PC-3 (cell line): ENCODE results near the gene TOMM7.

Experiments used
- EZH2 ChIP-seq: fragments of 300-600 bp; sonication (generic); IDR thresholded peaks from one replicate; pipeline ENCODE4 v1.6.1; 2017; ENCODE audit warnings: antibody characterized with exemption, mild to moderate bottlenecking, low read length; ENCODE audit not compliant: unreplicated experiment
- TF ChIP-seq, protein P1 (sequence below): fragments of 300-600 bp; sonication (generic); conservative IDR thresholded peaks from 2 replicates; pipeline ENCODE4 v1.5.1; 2017; ENCODE audit warnings: antibody characterized with exemption, low read depth, mild to moderate bottlenecking, low read length

DNA sequence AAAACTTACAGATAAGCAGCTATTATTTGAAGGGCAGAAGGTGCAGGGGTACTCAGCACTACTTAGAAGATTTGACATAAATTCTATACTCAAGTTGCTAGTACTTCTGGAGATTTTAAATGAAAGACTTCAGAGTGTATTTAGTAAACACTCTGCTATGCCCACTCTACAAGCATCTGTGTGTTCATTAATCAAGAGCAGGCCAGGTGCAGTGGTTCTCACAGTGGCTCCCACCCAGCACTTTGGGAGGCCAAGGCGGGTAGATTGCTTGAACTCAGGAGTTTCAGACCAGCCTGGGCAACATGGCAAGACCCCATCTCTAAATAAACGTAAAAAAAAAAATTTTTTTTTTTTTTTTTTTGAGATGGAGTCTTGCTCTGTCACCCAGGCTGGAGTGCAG is 38.9 kb upstream of the TOMM7 start:
- TF ChIP-seq, protein P1, sequence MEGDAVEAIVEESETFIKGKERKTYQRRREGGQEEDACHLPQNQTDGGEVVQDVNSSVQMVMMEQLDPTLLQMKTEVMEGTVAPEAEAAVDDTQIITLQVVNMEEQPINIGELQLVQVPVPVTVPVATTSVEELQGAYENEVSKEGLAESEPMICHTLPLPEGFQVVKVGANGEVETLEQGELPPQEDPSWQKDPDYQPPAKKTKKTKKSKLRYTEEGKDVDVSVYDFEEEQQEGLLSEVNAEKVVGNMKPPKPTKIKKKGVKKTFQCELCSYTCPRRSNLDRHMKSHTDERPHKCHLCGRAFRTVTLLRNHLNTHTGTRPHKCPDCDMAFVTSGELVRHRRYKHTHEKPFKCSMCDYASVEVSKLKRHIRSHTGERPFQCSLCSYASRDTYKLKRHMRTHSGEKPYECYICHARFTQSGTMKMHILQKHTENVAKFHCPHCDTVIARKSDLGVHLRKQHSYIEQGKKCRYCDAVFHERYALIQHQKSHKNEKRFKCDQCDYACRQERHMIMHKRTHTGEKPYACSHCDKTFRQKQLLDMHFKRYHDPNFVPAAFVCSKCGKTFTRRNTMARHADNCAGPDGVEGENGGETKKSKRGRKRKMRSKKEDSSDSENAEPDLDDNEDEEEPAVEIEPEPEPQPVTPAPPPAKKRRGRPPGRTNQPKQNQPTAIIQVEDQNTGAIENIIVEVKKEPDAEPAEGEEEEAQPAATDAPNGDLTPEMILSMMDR, result no peak
- TF ChIP-seq EZH2, result no peak
